Tibial artery (tissue), 4 donors: Measurements from ENCODE around the gene KIF5B.

Experiments
- DNase-seq, 2 donors: peaks; one replicate each; pipeline ENCODE4 v3.0.0-alpha.2; 2019
- H3K27ac ChIP-seq, 2 donors: fragments of 200-600 bp; sonication (generic) in 1 of 2; 1 replicate in 1 of 2; 2 replicates in 1 of 2; pipeline ENCODE4 v1.5.1; 2018 to 2019; ENCODE audit warnings: mild to moderate bottlenecking in 1 of 2
- H3K27me3 ChIP-seq, 2 donors: fragments of 200-600 bp; sonication (generic) in 1 of 2; one replicate each; pipeline versions ENCODE4 v1.5.1 to v1.6.0; 2016 to 2019
- H3K36me3 ChIP-seq, 3 donors: fragments of 200-600 bp; sonication (generic) in 2 of 3; one replicate each; pipeline ENCODE4 v1.5.1; 2016 to 2019; ENCODE audit warnings: mild to moderate bottlenecking in 2 of 3
- H3K4me1 ChIP-seq, 4 donors: fragments of 200-600 bp; sonication (generic) in 2 of 4; 1 replicate in 3 of 4; 2 replicates in 1 of 4; pipeline ENCODE4 v1.5.1; 2016 to 2019
- H3K4me3 ChIP-seq, 2 donors: fragments of 200-600 bp; sonication (generic) in 1 of 2; 1 replicate in 1 of 2; 2 replicates in 1 of 2; pipeline ENCODE4 v1.5.1; 2018 to 2019; ENCODE audit warnings: mild to moderate bottlenecking in 2 of 2
- H3K9me3 ChIP-seq, 3 donors: fragments of 200-600 bp; sonication (generic) in 1 of 3; one replicate each; pipeline ENCODE4 v1.5.1; 2016 to 2019
- intact Hi-C: fragments of 100-400 bp; cut with DNase I; formaldehyde crosslinking; loops from one replicate; pipeline ENCODE4 v1.15.0; 2023; ENCODE audit warnings: low total_unique reads
- TF ChIP-seq, protein P1 (sequence below), 2 experiments: fragments of 200-600 bp in 1 of 2; fragments of 450-650 bp in 1 of 2; IDR thresholded peaks; one replicate each; pipeline ENCODE4 v1.5.1; 2017 to 2019; ENCODE audit warnings: antibody characterized with exemption in 2 of 2, mild to moderate bottlenecking in 1 of 2, moderate library complexity in 1 of 2

The KIF5B gene

DNA sequence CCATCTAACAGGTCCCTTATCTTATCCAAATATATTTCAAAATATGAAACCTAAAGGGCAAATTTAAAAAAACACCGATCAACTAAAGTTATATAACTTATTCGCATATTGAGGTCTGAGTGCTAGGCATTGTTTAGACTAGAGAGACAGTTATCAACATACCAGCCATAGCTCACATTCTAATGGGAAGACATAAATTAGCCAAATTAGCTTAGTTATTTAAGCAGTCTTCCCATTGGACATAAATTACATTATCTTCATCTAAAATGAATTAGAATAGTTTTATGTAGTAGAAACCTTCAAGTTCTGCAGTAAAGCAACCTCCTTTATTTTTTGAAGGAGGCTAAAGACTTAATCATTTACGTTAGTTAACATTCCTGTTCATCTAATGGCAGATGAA lies 17.4 kb downstream of the KIF5B start:
- DNase-seq: no peak
- intact Hi-C loops: no loop called here
- H3K36me3 ChIP-seq: peaks cover 39 to 53% (median 48%) of the 10 kb centered on the region in 3 donors

GRCh38 chr10:32036922-32037321 lies 19.3 kb downstream of the KIF5B start:
- TF ChIP-seq, protein P1, sequence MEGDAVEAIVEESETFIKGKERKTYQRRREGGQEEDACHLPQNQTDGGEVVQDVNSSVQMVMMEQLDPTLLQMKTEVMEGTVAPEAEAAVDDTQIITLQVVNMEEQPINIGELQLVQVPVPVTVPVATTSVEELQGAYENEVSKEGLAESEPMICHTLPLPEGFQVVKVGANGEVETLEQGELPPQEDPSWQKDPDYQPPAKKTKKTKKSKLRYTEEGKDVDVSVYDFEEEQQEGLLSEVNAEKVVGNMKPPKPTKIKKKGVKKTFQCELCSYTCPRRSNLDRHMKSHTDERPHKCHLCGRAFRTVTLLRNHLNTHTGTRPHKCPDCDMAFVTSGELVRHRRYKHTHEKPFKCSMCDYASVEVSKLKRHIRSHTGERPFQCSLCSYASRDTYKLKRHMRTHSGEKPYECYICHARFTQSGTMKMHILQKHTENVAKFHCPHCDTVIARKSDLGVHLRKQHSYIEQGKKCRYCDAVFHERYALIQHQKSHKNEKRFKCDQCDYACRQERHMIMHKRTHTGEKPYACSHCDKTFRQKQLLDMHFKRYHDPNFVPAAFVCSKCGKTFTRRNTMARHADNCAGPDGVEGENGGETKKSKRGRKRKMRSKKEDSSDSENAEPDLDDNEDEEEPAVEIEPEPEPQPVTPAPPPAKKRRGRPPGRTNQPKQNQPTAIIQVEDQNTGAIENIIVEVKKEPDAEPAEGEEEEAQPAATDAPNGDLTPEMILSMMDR (IDR thresholded peaks at IDR 0.05): no peak
- no peak overlapping the region for H3K27ac ChIP-seq
- H3K27me3 ChIP-seq: no peaks in the 10 kb centered on the region
- H3K4me3 ChIP-seq: no peak overlapping the region
- H3K9me3 ChIP-seq: no peaks in the 10 kb centered on the region
- DNase-seq: no peak
- intact Hi-C loops: no loop called here
- H3K36me3 ChIP-seq: peaks cover 56 to 67% (median 62%) of the 10 kb centered on the region in 3 donors
- peaks cover 0 to 37% (median 15%) of the 10 kb centered on the region in 4 donors for H3K4me1 ChIP-seq

More for the DNA sequence above, 17.4 kb downstream of the KIF5B start:
- no peaks in the 10 kb centered on the region for H3K27me3 ChIP-seq
- peaks cover 0 to 56% (median 25%) of the 10 kb centered on the region in 4 donors for H3K4me1 ChIP-seq
- H3K27ac ChIP-seq: no peak overlapping the region
- H3K9me3 ChIP-seq: no peaks in the 10 kb centered on the region
- TF ChIP-seq, protein P1 (IDR thresholded peaks at IDR 0.05): no peak
- H3K4me3 ChIP-seq: no peak overlapping the region

GRCh38 chr10:32035038-32035437 lies 21.2 kb downstream of the KIF5B start:
- Histone ChIP-seq H3K9me3 (no peaks in the 10 kb centered on the region), H3K36me3 (peaks cover 75 to 86% (median 81%) of the 10 kb centered on the region in 3 donors), H3K4me3 (no peak overlapping the region), H3K27ac (no peak overlapping the region), H3K27me3 (no peaks in the 10 kb centered on the region), H3K4me1 (peaks cover 0 to 19% (median 3%) of the 10 kb centered on the region in 4 donors)
- intact Hi-C loops: no loop called here
- no peak for DNase-seq
- TF ChIP-seq, protein P1 (IDR thresholded peaks at IDR 0.05): no peak

DNA sequence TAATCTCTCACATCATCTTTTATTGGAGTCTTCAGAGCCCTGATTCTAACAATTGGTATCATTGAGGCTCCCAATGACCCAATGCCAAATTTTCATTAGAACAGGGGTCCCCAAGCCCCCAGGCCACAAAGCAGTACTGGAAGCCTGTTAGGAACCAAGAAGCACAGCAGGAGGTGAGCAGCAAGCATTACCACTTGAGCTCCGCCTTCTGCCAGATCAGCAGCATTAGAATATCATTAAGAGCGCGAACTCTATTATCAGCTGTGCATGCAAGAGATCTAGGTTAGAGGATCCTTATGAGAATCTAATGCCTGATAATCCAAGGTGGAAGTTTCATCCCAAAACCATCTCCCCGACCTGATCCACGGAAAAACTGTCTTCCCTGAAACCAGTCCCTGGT lies 23.1 kb downstream of the KIF5B start:
- intact Hi-C loops: no loop called here
- Histone ChIP-seq H3K27ac (no peak overlapping the region), H3K4me3 (no peak overlapping the region), H3K36me3 (peaks cover 92 to 100% (median 94%) of the 10 kb centered on the region in 3 donors), H3K27me3 (no peaks in the 10 kb centered on the region), H3K4me1 (peaks cover 0 to under 1% (median 0%) of the 10 kb centered on the region in 4 donors), H3K9me3 (no peaks in the 10 kb centered on the region)
- TF ChIP-seq, protein P1 (IDR thresholded peaks at IDR 0.05): no peak
- no peak for DNase-seq

- Histone ChIP-seq H3K36me3 (peaks cover 92 to 100% (median 94%) of the 10 kb centered on the region in 3 donors), H3K27me3 (no peaks in the 10 kb centered on the region), H3K4me3 (no peak overlapping the region), H3K27ac (no peak overlapping the region), H3K9me3 (no peaks in the 10 kb centered on the region), H3K4me1 (no peaks in the 10 kb centered on the region)
- intact Hi-C loops: no loop called here
- no peak for DNase-seq
- TF ChIP-seq, protein P1 (IDR thresholded peaks at IDR 0.05): no peak
These were observed 24.3 kb downstream of the KIF5B start for GRCh38 chr10:32031920-32032319.

DNA sequence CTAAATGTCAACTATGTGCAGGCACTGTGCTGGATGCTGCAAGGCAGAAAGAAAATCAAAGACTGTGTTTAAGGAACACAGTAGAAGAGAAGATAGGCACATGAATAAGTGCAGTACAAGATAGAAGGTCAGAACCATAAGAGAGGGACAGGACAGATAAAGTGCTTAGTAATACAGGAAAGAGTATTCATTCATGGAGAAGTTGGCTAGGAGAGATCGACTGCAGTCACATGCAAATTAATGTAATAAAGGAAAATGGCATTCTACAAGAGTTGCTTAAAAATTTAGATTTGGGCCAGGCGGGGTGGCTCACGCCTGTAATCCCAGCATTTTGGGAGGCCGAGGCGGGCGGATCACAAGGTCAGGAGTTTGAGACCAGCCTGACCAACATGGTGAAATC lies 24.8 kb downstream of the KIF5B start:
- Histone ChIP-seq H3K36me3 (peaks cover 92 to 100% (median 94%) of the 10 kb centered on the region in 3 donors), H3K4me3 (no peak overlapping the region), H3K27me3 (no peaks in the 10 kb centered on the region), H3K4me1 (no peaks in the 10 kb centered on the region), H3K9me3 (no peaks in the 10 kb centered on the region), H3K27ac (no peak overlapping the region)
- TF ChIP-seq, protein P1 (IDR thresholded peaks at IDR 0.05): no peak
- intact Hi-C loops: no loop called here
- DNase-seq: no peak
